Naive thymus-derived CD4-positive, alpha-beta T cell (primary cell): ENCODE results near the gene RAB6D. TPM values are rescaled to one million over a fixed set of nuclear protein-coding genes. Genes with fewer than 3 reads are reported as not detected.
"Not testable (repeated sequence)": the region's sequence is repeated elsewhere in the genome, so short reads cannot be mapped to it uniquely, and the experiment has no call there.

Source experiments
- ATAC-seq: fragments of 150-1000 bp; cut with Tn5 transposase; 2 replicates; pipeline ENCODE4 v1.10.0; 2021; ENCODE audit warnings: mild to moderate bottlenecking, moderate library complexity
- CTCF ChIA-PET: fragments of 350-600 bp; sonication (Branson Sonifier 250); formaldehyde crosslinking; loops from one replicate; lab custom pipeline; 2021; ENCODE audit warnings: antibody characterized with exemption; lab: Charles Lee
- POLR2A ChIA-PET: fragments of 350-600 bp; sonication (Branson Sonifier 250); formaldehyde crosslinking; loops from one replicate; lab custom pipeline; 2021; ENCODE audit warnings: antibody characterized with exemption, inconsistent platforms; lab: Charles Lee
- DNase-seq, 9 donors: peaks; one replicate each; pipeline versions ENCODE4 v3.0.0 to v3.0.0-alpha.2; 2020 to 2022; ENCODE audit warnings: mixed read lengths in 1 of 9
- H3K27ac ChIP-seq: one replicate; pipeline ENCODE4 v1.7.0; 2013; ENCODE audit warnings: mild to moderate bottlenecking, low read depth, low read length, moderate library complexity
- H3K27me3 ChIP-seq, 2 donors: one replicate each; pipeline ENCODE4 v1.7.0; 2013; ENCODE audit warnings: low read length in 2 of 2, mild to moderate bottlenecking in 2 of 2, moderate library complexity in 2 of 2; ENCODE audit not compliant: control insufficient read depth in 2 of 2, insufficient read depth in 2 of 2
- H3K36me3 ChIP-seq, 3 experiments: 1 replicate in 2 of 3; 2 replicates in 1 of 3; pipeline ENCODE4 v1.7.0; 2013; ENCODE audit warnings: low read length in 3 of 3, mild to moderate bottlenecking in 3 of 3, moderate library complexity in 1 of 3; ENCODE audit not compliant: insufficient read depth in 3 of 3, control insufficient read depth in 2 of 3
- H3K4me1 ChIP-seq, 2 donors: one replicate each; pipeline ENCODE4 v1.7.0; 2013; ENCODE audit warnings: low read length in 2 of 2, mild to moderate bottlenecking in 2 of 2, moderate library complexity in 1 of 2; ENCODE audit not compliant: control insufficient read depth in 2 of 2, insufficient read depth in 2 of 2
- H3K4me3 ChIP-seq: 2 replicates; pipeline ENCODE4 v1.7.0; 2013; ENCODE audit warnings: mild to moderate bottlenecking, low read length
- H3K9me3 ChIP-seq, 3 experiments: 1 replicate in 2 of 3; 2 replicates in 1 of 3; pipeline ENCODE4 v1.7.0; 2013; ENCODE audit warnings: low read length in 3 of 3; ENCODE audit not compliant: control insufficient read depth in 2 of 3
- H3K27ac Mint-ChIP-seq, 9 donors: one replicate each; pipeline ENCODE4 v1.8.0; 2020 to 2022; ENCODE audit warnings: mixed read lengths in 9 of 9, mild to moderate bottlenecking in 8 of 9, moderate library complexity in 5 of 9, inconsistent platforms in 2 of 9
- H3K27me3 Mint-ChIP-seq, 5 donors: one replicate each; pipeline ENCODE4 v1.8.0; 2021 to 2022; ENCODE audit warnings: mixed read lengths in 5 of 5, mild to moderate bottlenecking in 1 of 5
- H3K36me3 Mint-ChIP-seq, 5 donors: one replicate each; pipeline ENCODE4 v1.8.0; 2020 to 2022; ENCODE audit warnings: mixed read lengths in 5 of 5, mild to moderate bottlenecking in 3 of 5, inconsistent platforms in 1 of 5
- H3K4me1 Mint-ChIP-seq, 7 donors: one replicate each; pipeline ENCODE4 v1.8.0; 2020 to 2022; ENCODE audit warnings: mixed read lengths in 7 of 7, mild to moderate bottlenecking in 3 of 7, inconsistent platforms in 1 of 7
- H3K4me3 Mint-ChIP-seq, 10 donors: one replicate each; pipeline ENCODE4 v1.8.0; 2020 to 2022; ENCODE audit warnings: mild to moderate bottlenecking in 10 of 10, mixed read lengths in 10 of 10, moderate library complexity in 6 of 10, inconsistent platforms in 2 of 10
- H3K9me3 Mint-ChIP-seq, 11 donors: one replicate each; pipeline ENCODE4 v1.8.0; 2020 to 2022; ENCODE audit warnings: mixed read lengths in 11 of 11, mild to moderate bottlenecking in 4 of 11, inconsistent platforms in 1 of 11, moderate library complexity in 1 of 11
- intact Hi-C, 2 donors: fragments of 100-400 bp; cut with micrococcal nuclease; formaldehyde crosslinking; loops; one replicate each; pipeline ENCODE4 v1.15.1; 2023
- polyA plus RNA-seq, 2 donors: library from polyadenylated mRNA; unstranded; fragments of 300-500 nt; fragmentation: Illumina TruSeq; gene quantifications; one replicate each; pipeline ENCODE4 v1.2.3, GENCODE V29; 2021
- total RNA-seq, 6 experiments: library from RNA in 5 of 6; stranded (reverse) in 5 of 6; gene quantifications; 1 replicate in 5 of 6; 2 replicates in 1 of 6; pipeline ENCODE4 v1.2.3 and lab custom pipeline; 2021 to 2026

Gene RAB6D
- total and polyA plus RNA-seq, 7 experiments from 2014 or later, result not detected

GRCh38 chr2:131402320-131403039 lies 38.5 kb upstream of the RAB6D start:
- H3K27ac Mint-ChIP-seq, result no peak overlapping the region
- ChIA-PET CTCF (no interaction called here), POLR2A (no interaction called here)
- no peaks in the 10 kb centered on the region for H3K36me3 Mint-ChIP-seq
- no peaks in the 10 kb centered on the region for H3K9me3 Mint-ChIP-seq
- DNase-seq, result no peak
- Histone ChIP-seq H3K4me1 (no peaks in the 10 kb centered on the region), H3K27me3 (no peaks in the 10 kb centered on the region), H3K9me3 (no peaks in the 10 kb centered on the region), H3K27ac (no peak overlapping the region), H3K4me3 (no peak overlapping the region), H3K36me3 (no peaks in the 10 kb centered on the region)
- no peak overlapping the region for H3K4me3 Mint-ChIP-seq
- ATAC-seq, result no peak
- H3K27me3 Mint-ChIP-seq, result peaks cover 0 to 31% (median 26%) of the 10 kb centered on the region in 5 donors
- H3K4me1 Mint-ChIP-seq, result peaks cover 0 to 5% (median 0%) of the 10 kb centered on the region in 7 donors
- intact Hi-C loops, result no loop called here

- no peak overlapping the region for H3K4me3 ChIP-seq
These were observed 36.9 kb upstream of the RAB6D start for GRCh38 chr2:131400849-131401248.

GRCh38 chr2:131400441-131400840 lies 36.5 kb upstream of the RAB6D start:
- H3K4me3 Mint-ChIP-seq, H3K9me3 Mint-ChIP-seq, DNase-seq, H3K27ac ChIP-seq, ATAC-seq, CTCF ChIA-PET, H3K4me1 ChIP-seq, H3K36me3 ChIP-seq, POLR2A ChIA-PET, H3K36me3 Mint-ChIP-seq, H3K27ac Mint-ChIP-seq, H3K9me3 ChIP-seq, H3K4me1 Mint-ChIP-seq, intact Hi-C loops, H3K27me3 ChIP-seq, H3K4me3 ChIP-seq: not testable (repeated sequence)
- peaks cover 0 to 30% (median 24%) of the 10 kb centered on the region in 5 donors for H3K27me3 Mint-ChIP-seq

More at GRCh38 chr2:131400849-131401248, 36.9 kb upstream of the RAB6D start:
- CTCF ChIA-PET, result no interaction called here
- Histone ChIP-seq H3K4me1 (no peaks in the 10 kb centered on the region), H3K36me3 (no peaks in the 10 kb centered on the region), H3K9me3 (no peaks in the 10 kb centered on the region), H3K27ac (no peak overlapping the region), H3K27me3 (no peaks in the 10 kb centered on the region)
- POLR2A ChIA-PET, result no interaction called here
- Mint-ChIP-seq H3K27ac (no peak overlapping the region), H3K27me3 (peaks cover 0 to 30% (median 27%) of the 10 kb centered on the region in 5 donors), H3K9me3 (no peaks in the 10 kb centered on the region), H3K4me3 (no peak overlapping the region), H3K36me3 (no peaks in the 10 kb centered on the region), H3K4me1 (peaks cover 0 to 5% (median 0%) of the 10 kb centered on the region in 7 donors)
- ATAC-seq (no peak), DNase-seq (no peak)
- intact Hi-C loops, result no loop called here

GRCh38 chr2:131396209-131396608 lies 32.2 kb upstream of the RAB6D start:
- not testable (repeated sequence) for H3K4me3 Mint-ChIP-seq, ATAC-seq

GRCh38 chr2:131395024-131395645 lies 31.2 kb upstream of the RAB6D start:
- H3K4me1 Mint-ChIP-seq, CTCF ChIA-PET, ATAC-seq, H3K36me3 ChIP-seq, H3K9me3 ChIP-seq, H3K9me3 Mint-ChIP-seq, DNase-seq, H3K4me1 ChIP-seq, intact Hi-C loops, H3K27ac Mint-ChIP-seq, H3K4me3 ChIP-seq, H3K27me3 ChIP-seq, POLR2A ChIA-PET, H3K27ac ChIP-seq, H3K36me3 Mint-ChIP-seq: not testable (repeated sequence)
- peaks cover 0 to 19% (median 9%) of the 10 kb centered on the region in 5 donors for H3K27me3 Mint-ChIP-seq
- peak overlapping the region in 3 of 10 donors; percentile 4 to 55 (median 16) for H3K4me3 Mint-ChIP-seq

More at GRCh38 chr2:131396209-131396608, 32.2 kb upstream of the RAB6D start:
- DNase-seq, intact Hi-C loops, H3K9me3 ChIP-seq, H3K27ac ChIP-seq, CTCF ChIA-PET, H3K27ac Mint-ChIP-seq, H3K4me1 ChIP-seq, H3K27me3 ChIP-seq, H3K36me3 Mint-ChIP-seq, H3K36me3 ChIP-seq, H3K9me3 Mint-ChIP-seq, H3K4me3 ChIP-seq, POLR2A ChIA-PET, H3K4me1 Mint-ChIP-seq: not testable (repeated sequence)
- peaks cover 0 to 24% (median 16%) of the 10 kb centered on the region in 5 donors for H3K27me3 Mint-ChIP-seq

- no peaks in the 10 kb centered on the region for H3K36me3 ChIP-seq
- Mint-ChIP-seq H3K4me1 (peaks cover 0 to 4% (median 0%) of the 10 kb centered on the region in 7 donors), H3K27ac (peak overlapping the region in 1 of 9 donors; percentile 70), H3K27me3 (peaks cover 0 to 24% (median 7%) of the 10 kb centered on the region in 5 donors), H3K9me3 (no peaks in the 10 kb centered on the region), H3K36me3 (no peaks in the 10 kb centered on the region), H3K4me3 (peak overlapping the region in 4 of 10 donors; percentile 38 to 58 (median 44))
- ChIA-PET POLR2A (no interaction called here), CTCF (no interaction called here)
- DNase-seq (peak in 2 of 9 donors; percentile 8 to 25), ATAC-seq (no peak)
- no peak overlapping the region for H3K27ac ChIP-seq
- intact Hi-C loops, result no loop called here
- no peaks in the 10 kb centered on the region for H3K27me3 ChIP-seq
- no peaks in the 10 kb centered on the region for H3K4me1 ChIP-seq
- H3K4me3 ChIP-seq, result no peak overlapping the region
- H3K9me3 ChIP-seq, result no peaks in the 10 kb centered on the region
These were observed 30.4 kb upstream of the RAB6D start for GRCh38 chr2:131394147-131394931.
